Measurements from ENCODE around the gene COL11A1.

COL11A1 gene

DNA sequence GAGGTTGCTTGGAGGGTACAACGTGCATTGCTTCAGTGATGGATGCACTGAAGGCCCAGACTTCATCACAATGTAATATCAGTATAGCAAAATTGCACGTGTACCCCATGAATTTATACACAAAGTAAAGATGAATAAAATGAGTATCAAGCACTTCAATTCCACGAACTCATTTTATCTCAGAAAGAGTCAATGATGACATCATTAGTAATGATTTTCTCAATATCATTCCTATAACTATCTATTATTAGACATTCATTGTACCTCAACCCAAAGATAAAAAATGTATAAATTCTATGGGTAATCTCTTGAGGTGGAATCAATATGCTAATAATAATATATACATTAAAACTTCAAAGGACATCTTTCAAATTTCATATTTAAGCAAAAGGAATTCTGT lies 208.4 kb downstream of the COL11A1 start:
- DNase-seq, result no peak

DNA sequence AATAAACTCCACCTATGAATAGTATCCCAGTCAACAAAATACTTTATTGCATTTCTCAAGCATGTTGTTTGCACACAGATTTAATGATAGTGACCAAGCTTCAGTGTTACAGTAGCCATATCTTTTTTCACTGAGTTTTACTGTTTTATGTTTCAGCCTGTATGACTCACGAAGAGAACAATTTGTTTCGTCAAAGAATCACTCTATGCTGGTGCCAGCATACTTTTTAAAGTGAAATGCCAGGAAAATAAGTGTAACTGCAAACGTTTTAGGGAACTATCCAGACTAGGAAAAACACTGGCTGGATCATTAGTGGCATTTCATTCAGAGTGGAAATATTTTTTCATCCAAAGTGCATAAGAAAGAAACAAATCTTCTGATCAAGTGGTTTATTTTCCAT lies 210.8 kb downstream of the COL11A1 start:
- no peak for DNase-seq

DNA sequence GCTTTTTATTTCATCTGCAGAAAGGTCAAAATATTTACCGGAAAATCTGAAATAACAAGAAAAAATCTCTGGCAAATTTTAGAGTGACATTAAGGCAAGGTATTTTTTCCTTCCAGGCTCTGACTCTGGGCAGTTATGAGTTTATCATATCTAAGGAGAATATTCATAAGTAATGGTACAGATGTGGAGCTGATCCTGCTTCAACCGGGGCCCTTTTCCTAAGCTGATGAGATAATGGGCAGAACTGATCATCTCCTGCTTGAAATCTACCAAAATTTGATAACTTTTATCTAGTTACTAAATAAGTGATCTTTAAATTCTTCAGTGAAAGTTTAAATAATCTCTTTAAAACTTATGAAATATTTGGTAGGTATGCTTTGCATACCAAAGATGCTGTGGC lies 211.6 kb downstream of the COL11A1 start:
- DNase-seq, result no peak

DNA sequence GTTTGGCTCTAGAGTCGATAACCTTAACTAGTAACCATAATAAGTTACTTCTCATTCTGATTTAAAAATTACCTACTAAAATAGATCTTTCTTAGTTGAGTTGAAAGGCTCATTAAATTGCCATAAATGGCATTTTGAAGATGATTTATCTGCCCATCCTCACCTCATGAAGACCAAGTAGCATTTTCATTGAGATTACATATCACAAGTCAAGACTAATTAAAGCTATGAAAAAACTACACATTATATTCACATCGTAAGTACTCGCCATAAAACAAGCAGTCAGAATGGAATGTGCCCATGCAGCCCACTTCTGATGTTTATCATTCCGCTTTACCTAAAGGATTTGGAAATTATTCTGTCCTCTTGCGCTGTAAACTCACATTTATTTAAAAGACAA lies 212.0 kb downstream of the COL11A1 start:
- DNase-seq, result no peak

DNA sequence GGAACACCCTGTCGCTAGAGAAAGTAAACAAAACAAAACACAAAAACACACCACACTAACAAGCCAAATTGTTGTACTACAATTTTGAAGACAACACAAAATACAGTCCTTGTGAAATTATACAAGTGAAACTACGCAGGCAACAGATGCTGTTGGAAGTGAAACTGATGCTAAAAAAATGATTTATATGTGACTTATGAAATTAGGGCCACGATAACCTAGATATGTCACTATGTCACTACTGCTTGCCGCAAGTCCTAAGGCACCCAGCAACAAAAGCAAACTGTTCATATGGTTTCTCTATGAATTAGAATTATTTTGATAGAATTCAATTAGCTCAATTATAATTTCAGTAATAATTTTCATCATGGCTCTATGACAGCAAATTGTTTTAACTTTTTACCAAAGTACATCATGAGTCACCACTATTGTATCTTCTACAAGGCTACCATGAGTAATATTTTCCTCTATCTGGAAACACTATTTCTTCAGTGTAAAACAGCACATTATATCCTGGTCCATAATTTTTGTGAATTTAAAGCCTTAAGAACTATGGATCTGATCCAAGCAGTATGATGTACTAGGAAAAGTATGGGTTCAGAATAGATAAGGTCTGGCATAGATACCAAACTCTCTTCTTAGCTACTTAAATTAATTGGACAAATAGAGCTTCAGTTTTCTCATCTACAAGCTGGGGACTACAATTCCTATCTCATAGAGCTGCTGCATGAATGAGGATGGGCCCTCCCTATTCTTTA lies 216.3 kb downstream of the COL11A1 start:
- no peak for DNase-seq

DNA sequence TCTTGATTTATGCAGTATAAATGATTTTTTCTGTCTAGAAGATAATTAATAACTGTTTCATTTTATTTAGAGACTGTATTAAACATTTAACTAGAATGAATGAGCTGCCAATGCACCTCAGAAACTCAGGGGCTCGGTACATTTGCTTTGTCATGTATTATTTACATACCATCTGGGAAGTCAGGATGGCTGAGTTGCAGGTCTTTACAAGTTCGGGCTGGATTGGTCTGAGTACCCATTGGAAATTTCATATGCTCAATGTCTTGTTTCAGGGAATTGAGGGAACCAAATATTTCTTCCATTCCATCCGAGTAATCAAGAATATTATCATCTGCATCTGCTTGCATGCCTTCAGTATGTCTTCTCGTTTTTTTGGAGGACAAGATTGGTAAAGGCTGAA lies 221.7 kb downstream of the COL11A1 start:
- no peak for DNase-seq

DNA sequence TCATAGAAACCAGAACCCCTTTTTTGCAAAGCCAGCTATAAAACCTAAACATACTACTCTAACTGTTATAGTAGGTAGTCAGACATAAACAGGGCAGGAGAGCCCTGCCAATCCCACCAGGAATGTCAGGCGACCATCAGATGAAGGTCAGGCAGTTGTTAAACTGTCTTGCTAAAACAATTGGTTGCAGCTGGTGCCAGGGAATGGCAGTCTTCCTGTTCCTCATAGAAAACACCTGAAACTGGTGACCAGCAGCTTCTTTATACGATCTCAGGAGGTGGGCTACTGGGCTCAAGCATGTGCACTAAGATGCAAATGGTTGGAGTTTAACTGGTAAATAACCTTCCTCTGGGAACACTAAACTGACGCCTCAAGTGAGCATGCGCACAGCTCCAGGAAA lies 224.1 kb downstream of the COL11A1 start:
- DNase-seq, result peak; percentile 3

DNA sequence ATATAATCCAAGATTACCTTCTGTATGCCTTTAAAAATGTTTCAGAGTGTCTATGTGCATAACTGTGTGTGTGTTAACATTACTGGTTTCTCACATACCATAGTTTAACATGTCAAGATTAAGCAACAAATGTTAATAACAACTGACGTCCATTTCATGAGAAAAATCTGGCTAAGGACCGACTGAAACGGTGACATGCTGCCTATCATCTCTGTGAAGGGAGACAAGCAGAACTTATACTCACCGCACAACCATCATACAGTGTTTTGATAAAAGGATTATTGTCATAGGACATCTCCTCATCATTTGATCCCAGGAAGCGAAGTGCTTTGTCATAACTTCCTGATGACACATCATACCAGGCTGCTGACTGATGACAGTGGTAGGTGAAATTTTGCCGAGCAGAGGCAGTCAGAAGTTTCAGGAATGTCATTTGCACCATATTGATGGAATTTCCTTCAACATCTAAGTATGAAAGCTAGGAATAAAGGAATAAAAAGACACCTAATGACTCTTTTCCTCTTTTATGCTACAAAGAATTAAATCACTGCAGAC lies 228.8 kb downstream of the COL11A1 start:
- DNase-seq, result no peak

DNA sequence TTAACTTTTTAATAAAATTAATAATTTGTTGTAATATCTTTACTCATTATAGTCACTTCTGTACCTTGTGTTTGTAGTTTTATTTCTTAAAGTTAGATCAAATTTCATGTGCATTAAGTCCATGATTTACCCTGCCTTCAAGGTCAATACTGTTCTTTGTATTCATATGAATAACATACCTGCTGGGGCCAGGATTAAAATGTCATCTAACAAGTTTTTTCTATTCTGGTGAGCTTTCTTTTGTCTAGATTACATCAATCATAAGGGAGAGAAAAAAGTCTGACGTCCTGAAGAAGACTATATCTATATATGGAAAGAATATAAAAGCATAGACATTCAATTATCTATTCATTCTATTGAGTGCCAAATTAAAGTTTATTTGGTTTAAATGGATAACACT lies 232.6 kb downstream of the COL11A1 start:
- no peak for DNase-seq

DNA sequence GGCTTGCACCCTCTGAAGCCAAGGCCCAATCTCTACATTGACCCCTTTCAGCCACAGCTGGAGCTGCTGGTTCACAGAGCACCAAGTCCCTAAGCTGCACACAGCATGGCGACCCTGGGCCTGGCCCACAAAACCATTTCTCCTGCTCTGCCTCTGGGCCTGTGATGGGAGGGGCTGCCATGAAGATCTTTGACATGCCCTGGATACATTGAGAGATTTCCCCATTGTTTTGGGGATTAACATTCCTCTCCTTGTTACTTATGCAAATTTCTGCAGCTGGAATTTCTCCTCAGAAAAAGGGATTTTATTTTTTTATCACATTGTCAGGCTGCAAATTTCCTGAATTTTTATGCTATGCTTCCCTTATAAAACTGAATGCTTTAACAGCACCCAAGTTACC lies 235.8 kb downstream of the COL11A1 start:
- no peak for DNase-seq

DNA sequence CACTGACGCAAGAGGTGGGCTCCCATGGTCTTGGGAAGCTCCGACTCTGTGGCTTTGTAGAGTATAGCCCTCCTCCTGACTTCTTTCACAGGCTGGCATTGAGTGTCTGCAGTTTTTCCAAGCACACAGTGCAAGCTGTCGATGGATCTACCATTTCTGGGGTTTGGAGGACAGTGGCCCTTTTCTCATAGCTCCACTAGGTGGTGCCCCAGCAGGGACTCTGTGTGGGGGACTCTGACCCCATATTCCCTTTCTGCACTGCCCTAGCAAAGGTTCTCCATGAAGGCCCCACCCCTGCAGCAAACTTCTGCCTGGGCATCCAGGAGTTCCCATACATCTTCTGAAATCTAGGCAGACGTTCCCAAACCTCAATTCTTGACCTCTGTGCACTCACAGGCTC lies 236.2 kb downstream of the COL11A1 start:
- DNase-seq, result no peak

DNA sequence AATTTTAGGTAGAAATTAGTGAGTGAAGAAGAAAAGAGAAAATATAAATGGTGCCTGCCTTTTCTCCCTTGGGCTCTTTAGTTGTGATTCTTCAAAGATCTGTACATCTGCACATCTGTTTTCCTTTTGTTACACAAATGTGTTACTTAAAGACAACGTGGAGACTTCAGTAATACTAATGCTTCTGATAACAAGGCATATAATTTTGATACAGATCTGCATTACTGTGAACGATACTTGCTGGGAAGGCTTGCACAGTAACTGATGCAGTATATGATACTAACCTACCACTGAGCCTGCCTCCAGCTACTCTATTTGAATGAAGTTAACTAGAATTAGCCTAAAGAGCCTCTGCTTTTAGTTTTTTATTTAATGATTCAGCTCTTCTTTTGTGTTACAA lies 244.6 kb downstream of the COL11A1 start:
- no peak for DNase-seq

DNA sequence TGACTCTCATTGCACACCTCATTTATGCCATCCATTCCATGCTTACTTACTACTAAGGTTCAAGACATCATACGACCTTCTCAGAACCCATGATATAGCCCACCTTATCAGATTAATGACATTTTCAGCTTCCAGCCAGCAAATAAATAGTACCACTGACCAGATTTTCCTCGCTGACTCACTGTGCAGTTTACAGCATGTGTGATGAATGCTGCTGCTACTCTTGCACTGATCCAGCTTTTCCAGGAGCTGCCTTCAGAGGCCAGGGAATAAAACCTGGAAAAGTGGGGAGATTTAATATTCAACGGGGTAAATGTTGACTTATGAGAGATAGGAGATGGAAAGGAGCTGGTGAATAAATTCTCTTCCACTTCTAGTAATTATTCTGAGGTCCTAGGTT lies 247.1 kb downstream of the COL11A1 start:
- no peak for DNase-seq

DNA sequence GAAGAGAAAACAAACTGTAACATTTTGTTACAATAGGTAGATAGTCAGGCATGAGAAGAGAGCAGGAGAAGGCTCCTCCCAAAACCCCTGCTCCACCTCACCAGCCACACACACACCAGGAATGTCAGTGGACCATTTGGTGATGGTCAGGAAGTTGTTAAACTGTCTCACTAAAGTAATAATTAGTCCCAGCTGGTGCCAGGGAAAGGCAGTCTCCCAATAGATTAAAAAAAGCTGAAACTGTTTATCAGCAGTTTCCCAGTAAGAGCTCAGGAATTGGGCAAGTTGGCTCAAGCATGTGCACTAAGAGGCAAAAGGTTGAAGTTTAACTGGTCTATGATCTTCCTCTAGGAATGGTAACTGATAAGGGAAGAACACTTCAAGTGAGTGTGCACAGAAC lies 249.6 kb downstream of the COL11A1 start:
- no peak for DNase-seq

DNA sequence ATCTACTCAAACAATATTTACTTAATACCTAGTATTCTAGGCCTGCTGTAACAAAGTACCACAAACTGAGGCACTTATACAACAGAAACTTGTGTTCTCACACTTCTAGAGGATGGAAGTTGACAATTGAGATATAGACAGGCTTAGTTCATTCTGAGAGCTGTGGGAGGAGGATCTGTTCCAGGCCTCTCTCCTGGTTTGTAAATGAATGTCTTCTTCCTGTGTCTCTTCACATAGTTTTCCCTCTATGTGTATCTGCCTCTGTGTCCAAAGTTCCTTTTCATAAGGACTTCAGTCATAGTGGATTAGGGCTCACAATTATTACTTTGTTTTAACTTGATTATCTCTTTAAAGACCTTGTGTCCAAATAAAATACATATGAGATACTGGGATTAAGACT lies 251.1 kb downstream of the COL11A1 start:
- DNase-seq, result no peak

DNA sequence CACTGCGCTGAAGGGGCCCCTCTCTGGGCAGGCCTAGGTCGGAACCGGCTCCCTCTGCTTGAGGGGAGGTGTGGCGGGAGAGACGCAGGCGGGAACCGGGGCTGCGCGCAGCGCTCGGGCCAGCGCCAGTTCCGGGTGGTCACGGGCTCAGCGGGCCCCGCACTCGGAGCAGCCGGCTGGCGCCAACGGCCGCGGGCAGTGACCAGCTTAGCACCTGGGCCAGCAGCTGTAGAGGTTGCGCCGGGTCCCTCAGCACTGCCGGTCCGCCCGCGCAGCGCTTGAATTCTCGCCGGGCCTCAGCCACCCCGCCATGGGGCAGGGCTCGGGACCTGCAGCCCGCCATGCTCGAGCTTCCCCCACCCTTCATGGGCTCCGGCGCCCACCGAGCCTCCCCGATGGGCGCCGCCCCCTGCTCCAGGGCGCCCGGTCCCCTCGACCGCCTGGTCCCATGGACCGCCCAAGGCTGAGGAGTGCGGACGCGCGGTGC lies 254.6 kb downstream of the COL11A1 start:
- DNase-seq, result no peak

DNA sequence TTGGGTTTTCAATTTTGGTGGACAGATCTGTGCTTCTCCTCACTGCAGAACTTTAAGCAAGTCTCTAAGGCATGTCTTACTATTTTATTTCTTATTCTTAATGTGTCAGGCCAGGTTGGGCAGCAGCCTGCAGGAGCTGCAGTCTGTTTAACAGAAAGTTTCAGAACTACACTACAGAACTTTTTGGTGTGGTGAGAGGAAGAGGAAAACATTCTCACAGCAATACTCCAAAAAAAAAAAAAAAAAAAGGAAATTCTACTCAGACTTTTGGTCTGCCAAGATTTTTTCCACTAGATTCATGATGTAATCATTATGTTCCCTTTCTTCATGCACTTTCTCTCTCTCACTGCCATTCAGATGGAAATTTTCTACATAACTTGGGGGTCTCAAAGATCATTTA lies 255.2 kb downstream of the COL11A1 start:
- DNase-seq, result no peak

DNA sequence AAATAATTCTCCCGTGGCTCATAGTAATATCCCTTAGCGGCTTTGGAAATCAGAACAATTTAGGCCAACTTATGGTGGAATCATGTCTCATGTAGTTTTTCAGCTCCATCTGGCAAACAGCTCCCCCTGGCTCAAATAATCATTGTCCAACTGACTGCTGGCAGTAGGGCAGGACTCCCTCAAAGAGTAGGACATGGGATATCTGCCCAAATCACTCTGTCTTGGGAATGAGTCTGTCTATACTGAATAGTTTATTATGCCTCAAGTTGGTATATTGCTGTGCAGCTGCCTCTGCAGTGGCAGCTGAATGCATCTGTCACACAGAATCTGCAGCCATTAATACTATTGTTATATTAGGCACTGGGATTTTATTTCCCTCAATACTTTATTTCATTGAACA lies 255.7 kb downstream of the COL11A1 start:
- no peak for DNase-seq

DNA sequence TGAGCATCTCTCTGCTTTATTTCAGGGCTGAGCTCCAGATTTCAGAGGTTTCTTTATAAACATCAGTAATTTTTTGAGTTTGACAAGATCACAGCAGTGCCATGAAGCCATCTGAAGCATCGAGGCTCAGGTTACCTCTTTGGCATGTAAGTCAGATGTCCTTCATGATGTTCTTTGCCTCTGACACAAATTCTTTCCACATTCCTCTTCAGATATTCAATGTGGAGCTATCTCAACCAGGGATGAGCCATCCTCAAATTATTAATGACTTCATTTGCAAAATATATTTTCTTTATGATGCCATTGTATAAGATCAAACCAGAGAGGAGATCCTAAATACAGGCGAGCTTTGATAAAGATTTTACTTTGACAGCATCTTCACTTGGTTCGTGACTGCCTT lies 256.7 kb downstream of the COL11A1 start:
- DNase-seq, result no peak

DNA sequence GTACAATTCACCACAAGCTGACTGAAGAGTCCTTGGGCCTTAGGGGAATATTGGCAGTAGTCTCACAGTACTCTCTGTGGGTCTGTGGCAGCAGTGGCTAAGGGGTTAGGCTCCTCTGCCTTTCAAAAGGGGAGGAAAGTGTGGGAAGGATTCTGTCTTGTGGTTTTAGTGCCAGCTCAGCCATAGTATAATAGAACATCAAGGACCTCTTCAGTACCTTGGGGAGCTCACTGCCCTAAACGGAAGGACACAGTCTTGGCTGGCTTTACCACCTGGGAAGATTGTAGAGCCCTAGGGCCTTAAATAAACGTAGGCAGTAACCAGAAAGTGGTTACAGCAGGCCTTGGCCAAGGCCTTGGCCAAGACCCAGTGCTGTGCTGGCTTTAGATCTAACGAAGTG lies 265.7 kb downstream of the COL11A1 start:
- DNase-seq, result no peak

DNA sequence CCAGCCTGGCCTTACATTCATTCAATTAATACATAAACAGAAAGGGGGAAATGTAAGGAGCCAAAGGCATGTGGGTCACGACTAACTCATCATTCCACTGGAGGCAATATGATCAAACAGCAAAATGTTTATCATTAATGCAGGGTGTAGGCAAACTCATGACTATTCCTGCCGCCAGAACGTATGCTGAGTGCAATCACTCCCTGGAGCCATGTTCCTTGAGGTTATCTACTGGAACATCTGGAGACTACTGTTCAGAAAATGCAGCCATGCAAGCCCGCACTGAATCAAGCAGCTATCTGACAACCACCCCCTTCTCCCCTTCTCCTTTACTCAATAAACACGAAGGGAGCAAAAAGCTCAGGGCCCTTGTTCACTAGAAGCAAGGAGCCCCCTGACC lies 267.6 kb downstream of the COL11A1 start:
- no peak for DNase-seq

DNA sequence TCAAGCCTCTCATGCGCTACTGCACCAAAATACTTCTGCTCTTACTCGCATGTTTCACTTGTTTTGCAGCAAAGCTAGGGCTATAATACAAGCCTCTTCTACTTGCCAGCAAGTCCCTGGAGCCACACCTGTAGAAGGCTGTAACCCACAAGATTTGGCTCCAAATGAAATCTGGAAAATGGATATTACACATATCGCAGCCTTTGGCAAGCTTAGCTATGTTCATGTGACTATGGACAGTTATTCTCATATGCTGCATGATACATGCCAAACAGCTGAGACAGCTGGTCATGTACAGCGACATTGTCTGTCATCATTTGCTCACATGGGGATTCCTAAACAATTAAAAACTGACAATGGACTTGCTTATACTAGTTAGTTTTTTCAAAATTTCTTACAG lies 270.3 kb downstream of the COL11A1 start:
- no peak for DNase-seq

DNA sequence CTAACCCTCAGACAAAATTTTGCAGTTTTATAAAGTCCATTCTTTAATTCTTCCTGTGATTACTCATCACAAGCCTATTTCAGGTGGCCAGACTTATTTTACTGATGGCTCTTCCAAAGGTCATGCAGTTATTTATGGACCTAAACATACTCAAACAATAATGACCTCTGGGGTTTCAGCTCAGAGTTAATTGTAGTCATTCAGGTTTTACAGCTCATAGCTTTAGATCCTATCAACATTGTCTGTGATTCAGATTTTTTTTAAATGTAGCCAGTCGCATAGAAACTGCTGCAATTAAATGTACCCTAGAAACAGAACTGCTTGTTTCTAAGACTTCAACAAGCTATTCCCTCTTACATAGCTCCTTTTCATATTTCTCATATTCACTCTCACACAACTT lies 270.8 kb downstream of the COL11A1 start:
- no peak for DNase-seq

DNA sequence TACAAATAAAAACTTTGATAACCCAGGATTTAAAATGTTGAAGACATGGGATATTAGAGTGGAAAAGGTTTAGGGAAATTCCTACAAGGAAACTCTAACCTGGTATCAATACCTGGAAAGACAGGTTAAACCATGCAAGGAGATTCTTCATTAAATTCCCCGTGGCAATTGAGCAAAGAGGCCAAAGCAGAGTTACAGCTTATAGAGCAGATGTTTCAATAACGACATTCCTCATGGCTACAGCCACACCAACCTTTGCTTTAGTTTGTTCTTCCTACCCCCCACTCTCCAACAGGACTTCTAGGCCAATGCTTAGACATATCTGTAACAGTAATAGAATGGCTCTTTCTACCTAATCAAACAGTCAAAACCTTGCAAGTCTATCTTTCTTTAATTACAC lies 271.3 kb downstream of the COL11A1 start:
- no peak for DNase-seq

All from right kidney (tissue), 1 donor.